ENCODE results near the gene ZNF117. TPM values are rescaled to one million over a fixed set of nuclear protein-coding genes. Genes with fewer than 3 reads are reported as not detected.
"Not testable (repeated sequence)": the region's sequence is repeated elsewhere in the genome, so short reads cannot be mapped to it uniquely, and the experiment has no call there.

ZNF117 gene
- polyA plus RNA-seq, 3 donors = 5.2 to 26.5 (median 5.2) TPM

- H3K27ac ChIP-seq (ENCODE audit: low read depth, low read length) = not testable (repeated sequence)
- 94 to 97% (median 95%) methylated on average over 6 of the region's 6 CpGs for whole genome bisulfite sequencing, 3 donors
These were observed 50.8 kb downstream of the ZNF117 start for GRCh38 chr7:64940021-64940420.

- WGBS, 3 donors = 83 to 96% (median 93%) methylated on average over 1 of the region's 1 CpG
- no peak overlapping the region for H3K27ac ChIP-seq (ENCODE audit: low read depth, low read length)
These were observed 52.3 kb downstream of the ZNF117 start for GRCh38 chr7:64938540-64938939.

DNA sequence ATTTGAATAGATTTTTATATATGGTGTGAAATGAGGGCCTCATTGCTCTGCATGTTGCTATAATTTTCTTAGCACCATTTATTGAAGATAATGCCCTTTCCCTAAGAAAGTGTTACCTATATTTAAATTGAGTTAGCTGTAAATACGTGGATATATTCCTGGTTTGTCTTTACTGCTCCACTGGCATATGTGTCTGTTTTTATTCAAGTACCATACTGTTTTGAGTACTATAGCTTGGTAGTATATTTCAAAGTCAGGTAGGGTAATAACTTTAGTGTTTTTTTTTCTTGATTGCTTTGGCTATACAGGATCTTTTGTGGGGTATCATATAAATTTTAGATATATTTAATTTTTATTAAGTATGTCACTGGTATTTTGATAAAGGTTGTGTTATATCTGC is 56.4 kb downstream of the ZNF117 start:
- no peak overlapping the region for H3K27ac ChIP-seq (ENCODE audit: low read depth, low read length)
- 93 to 96% (median 95%) methylated on average over 1 of the region's 1 CpG for WGBS, 3 donors

GRCh38 chr7:64928252-64929187 is 62.3 kb downstream of the ZNF117 start:
- WGBS, 3 donors = 96 to 98% (median 98%) methylated on average over 4 of the region's 4 CpGs
- H3K27ac ChIP-seq (ENCODE audit: low read depth, low read length) = not testable (repeated sequence)

Other genes with a start within 250 kb of the ZNF117 start
- gene ZNF138, start 196.6 kb downstream of the ZNF117 start, polyA plus RNA-seq = 1 to 10 TPM; 2.2 to 2.7 (median 2.7) TPM
- 1 to 10 TPM; 1.1 to 3.9 (median 2.7) TPM for gene ZNF273, start 87.8 kb downstream of the ZNF117 start, polyA plus RNA-seq
- 10 to 100 TPM in 1 of 3 donors, 1 to 10 TPM in 2; 5.4 to 44.7 (median 8.5) TPM for gene ERV3-1, start 15.7 kb upstream of the ZNF117 start, polyA plus RNA-seq

Measured in adipose tissue (tissue), 3 donors.